ENCODE data around the gene RAB31. TPM values are rescaled to one million over a fixed set of nuclear protein-coding genes. Genes with fewer than 3 reads are reported as not detected.
A peak's percentile ranks its signal among the peaks of the same experiment; 100 is the strongest.

Gene RAB31
- total RNA-seq, 2 donors from 2014 or later = 4.3 to 8.0 TPM

GRCh38 chr18:9706081-9706935 is 1.8 kb upstream of the RAB31 start:
- Histone ChIP-seq H3K4me1 (peaks cover 12% of the 10 kb centered on the region), H3K27ac (no peak overlapping the region), H3K36me3 (replicated peaks in 1 of 2; ENCODE audit: insufficient read depth in 1 of 2, low read depth in 2 of 2) (no peaks in the 10 kb centered on the region), H3K9me3 (no peaks in the 10 kb centered on the region), H3K4me3 (no peak overlapping the region), H3K27me3 (no peaks in the 10 kb centered on the region)
- ATAC-seq (no peak), DNase-seq (no peak)
- intact Hi-C loops (cut with DNase I) = no loop called here
- 82 to 86% methylated on average over 12 of the region's 12 CpGs for WGBS, 2 donors
- TF ChIP-seq CTCF (IDR thresholded peaks at IDR 0.05) (no peak), POLR2A (IDR thresholded peaks at IDR 0.05) (no peak)

- H3K36me3 ChIP-seq (replicated peaks in 1 of 2; ENCODE audit: insufficient read depth in 1 of 2, low read depth in 2 of 2) = no peaks in the 10 kb centered on the region
- 42 to 48% methylated on average over 14 to 28 of the region's 31 CpGs for WGBS, 2 donors
- TF ChIP-seq POLR2A (IDR thresholded peaks at IDR 0.05) = peak in 1 of 3 donors; percentile 37
- TF ChIP-seq CTCF (IDR thresholded peaks at IDR 0.05) = no peak
- H3K27me3 ChIP-seq = no peaks in the 10 kb centered on the region
- peak; percentile 5 for ATAC-seq
- intact Hi-C loops (cut with DNase I) = no loop called here
- H3K27ac ChIP-seq = peak overlapping the region in 3 of 4 donors; percentile 59 to 70 (median 61)
- no peak overlapping the region for H3K4me3 ChIP-seq
- peaks cover 18% of the 10 kb centered on the region for H3K4me1 ChIP-seq
- DNase-seq = no peak
- H3K9me3 ChIP-seq = no peaks in the 10 kb centered on the region
These were observed 582 bp upstream of the RAB31 start for GRCh38 chr18:9707381-9708056.

- no peaks in the 10 kb centered on the region for H3K9me3 ChIP-seq
- H3K27ac ChIP-seq = peak overlapping the region in 3 of 4 donors; percentile 46 to 61 (median 59)
- WGBS, 2 donors = 3 to 8% methylated on average over 25 to 80 of the region's 84 CpGs
- TF ChIP-seq POLR2A (IDR thresholded peaks at IDR 0.05) = no peak
- no peak for TF ChIP-seq CTCF (IDR thresholded peaks at IDR 0.05)
- DNase-seq (no peak), ATAC-seq (peak; percentile 5)
- peak overlapping the region; percentile 67 to 70 for H3K4me3 ChIP-seq
- no peaks in the 10 kb centered on the region for H3K36me3 ChIP-seq (replicated peaks in 1 of 2; ENCODE audit: insufficient read depth in 1 of 2, low read depth in 2 of 2)
- H3K27me3 ChIP-seq = no peaks in the 10 kb centered on the region
- peaks cover 18% of the 10 kb centered on the region for H3K4me1 ChIP-seq
- intact Hi-C loops (cut with DNase I) = no loop called here
These were observed 568 bp downstream of the RAB31 start for GRCh38 chr18:9708434-9709303.

GRCh38 chr18:9709304-9709877 is 1.3 kb downstream of the RAB31 start:
- intact Hi-C loops (cut with DNase I) = no loop called here
- no peak for DNase-seq
- H3K4me1 ChIP-seq = peaks cover 18% of the 10 kb centered on the region

More at GRCh38 chr18:9709304-9709877, 1.3 kb downstream of the RAB31 start:
- TF ChIP-seq POLR2A (IDR thresholded peaks at IDR 0.05) = no peak
- TF ChIP-seq CTCF (IDR thresholded peaks at IDR 0.05) = no peak
- no peaks in the 10 kb centered on the region for H3K9me3 ChIP-seq
- peak overlapping the region in 1 of 4 donors; percentile 59 for H3K27ac ChIP-seq
- H3K36me3 ChIP-seq (replicated peaks in 1 of 2; ENCODE audit: insufficient read depth in 1 of 2, low read depth in 2 of 2) = no peaks in the 10 kb centered on the region
- no peak for ATAC-seq
- no peaks in the 10 kb centered on the region for H3K27me3 ChIP-seq
- WGBS, 2 donors = 36 to 54% methylated on average over 16 to 18 of the region's 18 CpGs
- H3K4me3 ChIP-seq = peak overlapping the region in 1 of 2 donors; percentile 67
